Activated CD4-positive, alpha-beta T cell treated with anti-CD3 and anti-CD28 coated beads, Interleukin-2, amount 50 U/mL, for 24 hours (primary cell): ENCODE results near the gene ADAP1.

Experiments used
- DNase-seq, 2 donors: peaks; one replicate each; pipeline ENCODE4 v3.0.0-alpha.2; 2020; ENCODE audit warnings: low read depth in 1 of 2, low spot score in 1 of 2

The ADAP1 gene

DNA sequence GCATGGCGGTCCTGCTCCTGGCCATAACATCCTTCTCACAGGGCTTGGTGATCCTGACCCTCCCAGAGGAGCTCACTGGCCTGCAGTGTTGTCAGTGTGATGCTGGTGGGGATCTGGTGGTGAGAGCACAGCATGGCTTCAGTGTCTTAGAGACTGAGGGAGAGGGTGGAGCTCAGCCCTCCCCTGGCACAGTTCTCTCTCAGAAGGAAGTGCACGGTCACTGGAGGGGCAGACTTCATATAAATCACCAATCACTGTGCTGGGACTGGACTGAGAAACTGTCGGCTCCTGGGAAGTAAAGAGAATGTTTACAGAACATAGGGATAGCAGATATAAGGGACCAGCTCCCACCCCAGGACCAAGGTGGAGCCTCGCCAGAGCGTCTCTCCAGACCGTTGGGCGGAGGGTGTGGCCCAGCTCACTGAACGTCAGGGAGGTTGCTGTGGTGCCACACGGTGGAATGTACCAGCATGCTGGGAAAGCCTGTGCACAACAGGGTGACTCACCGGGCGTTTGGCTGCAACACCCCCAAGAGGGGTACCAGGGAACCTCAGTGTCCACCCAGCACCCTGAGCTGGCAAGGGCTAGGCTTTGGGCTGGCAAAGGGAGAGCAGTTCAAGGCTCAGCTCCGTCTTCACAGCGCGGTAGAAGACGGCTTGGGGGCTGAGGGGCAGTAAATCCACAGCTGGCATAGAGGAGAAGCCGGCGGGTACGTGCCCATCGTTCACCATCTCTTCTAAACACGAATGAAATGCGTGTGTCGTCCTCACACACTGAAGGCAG, 86.9 kb downstream of the ADAP1 start:
- DNase-seq = no peak

DNA sequence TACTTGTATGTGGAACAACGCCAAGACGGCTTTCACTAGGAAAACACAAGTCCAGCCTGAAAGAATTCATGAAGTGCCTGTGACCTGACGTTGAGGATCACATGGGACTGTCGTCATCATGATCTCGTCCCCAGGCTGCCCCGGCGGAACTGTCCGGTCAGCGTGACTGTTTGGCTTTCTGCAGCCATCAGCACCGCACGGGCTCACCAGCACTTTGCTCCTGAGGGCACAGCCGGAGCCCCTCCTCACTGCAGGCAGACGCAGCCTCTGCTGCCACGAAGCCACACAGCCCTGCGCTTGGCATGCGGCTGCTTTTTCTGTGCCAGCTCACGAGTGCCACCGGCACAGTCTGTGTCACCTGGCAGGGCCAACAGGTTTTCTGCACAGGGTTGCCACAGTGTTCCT, 87.5 kb downstream of the ADAP1 start:
- DNase-seq = no peak

DNA sequence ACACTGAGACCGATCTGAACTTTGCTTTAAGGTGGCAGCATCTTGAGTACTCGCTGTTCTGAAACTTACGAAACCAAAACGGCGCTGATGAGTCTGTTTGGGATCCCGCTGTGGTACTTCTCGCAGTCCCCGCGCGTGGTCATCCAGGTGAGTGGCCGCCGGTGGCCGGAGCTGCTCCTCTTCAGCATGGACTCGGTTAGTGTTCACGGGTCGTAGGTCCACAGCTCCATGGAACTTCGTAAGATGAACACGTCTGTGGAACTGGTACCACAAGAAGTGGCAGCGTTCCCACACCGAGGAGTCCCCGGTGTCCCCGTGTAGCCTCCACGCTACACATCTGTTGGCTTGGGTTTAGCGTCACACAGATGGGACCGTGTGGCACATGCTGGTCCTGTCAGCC, 88.6 kb downstream of the ADAP1 start:
- no peak for DNase-seq

DNA sequence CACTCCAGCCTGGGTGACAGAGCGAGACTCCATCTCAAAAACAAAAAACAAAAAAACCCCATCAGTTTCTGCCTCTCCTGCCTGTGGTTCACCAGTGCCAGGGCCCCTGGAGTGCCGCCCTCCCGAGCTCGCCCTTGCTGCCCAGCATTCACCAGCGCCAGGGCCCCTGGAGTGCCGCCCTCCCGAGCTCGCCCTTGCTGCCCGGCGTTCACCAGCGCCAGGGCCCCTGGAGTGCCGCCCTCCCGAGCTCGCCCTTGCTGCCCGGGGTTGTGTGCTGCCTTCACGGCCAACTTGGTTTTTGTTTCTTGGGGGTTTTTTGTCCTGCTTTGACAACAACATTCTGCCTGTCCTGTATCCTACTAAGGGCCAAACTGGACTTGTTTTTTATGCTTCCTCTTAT, 91.4 kb downstream of the ADAP1 start:
- DNase-seq = no peak

DNA sequence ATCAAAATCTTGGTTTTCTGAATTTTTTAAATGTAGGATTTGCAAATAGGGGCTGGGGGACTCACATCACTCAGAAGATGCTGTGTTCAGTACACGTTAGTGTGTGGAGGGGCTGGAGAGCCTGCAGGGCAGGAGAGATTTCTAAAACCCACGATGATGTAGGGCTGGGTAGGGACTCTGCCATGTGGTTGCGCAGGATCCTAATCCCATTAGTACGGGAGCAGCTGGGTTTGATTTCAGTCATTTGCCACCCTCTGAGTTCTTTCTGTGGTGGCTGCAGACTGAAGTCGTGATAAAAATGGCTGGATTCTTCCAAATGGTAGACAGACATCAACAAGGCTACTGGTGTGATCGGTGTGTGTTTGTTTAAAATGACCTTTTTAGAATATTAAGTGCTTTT, 92.3 kb downstream of the ADAP1 start:
- DNase-seq = no peak

DNA sequence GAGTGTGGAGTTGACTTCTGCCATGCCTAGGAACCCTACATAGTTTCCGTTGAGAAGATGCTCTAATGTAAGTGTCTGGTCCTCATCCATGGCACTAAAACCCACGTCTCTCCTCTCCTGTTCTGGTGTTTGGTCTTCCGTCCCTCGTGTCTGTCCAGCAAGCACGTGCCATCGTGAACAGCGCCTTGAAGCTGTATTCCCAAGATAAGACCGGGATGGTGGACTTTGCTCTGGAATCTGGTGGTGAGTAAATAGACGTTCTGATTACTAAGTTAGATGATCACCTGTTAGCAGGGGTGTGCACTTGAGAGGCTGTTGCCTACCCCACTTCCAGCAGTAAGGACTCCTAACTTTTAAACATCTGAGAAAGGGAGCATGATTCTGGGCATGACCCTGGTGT, 93.3 kb downstream of the ADAP1 start:
- DNase-seq = no peak

DNA sequence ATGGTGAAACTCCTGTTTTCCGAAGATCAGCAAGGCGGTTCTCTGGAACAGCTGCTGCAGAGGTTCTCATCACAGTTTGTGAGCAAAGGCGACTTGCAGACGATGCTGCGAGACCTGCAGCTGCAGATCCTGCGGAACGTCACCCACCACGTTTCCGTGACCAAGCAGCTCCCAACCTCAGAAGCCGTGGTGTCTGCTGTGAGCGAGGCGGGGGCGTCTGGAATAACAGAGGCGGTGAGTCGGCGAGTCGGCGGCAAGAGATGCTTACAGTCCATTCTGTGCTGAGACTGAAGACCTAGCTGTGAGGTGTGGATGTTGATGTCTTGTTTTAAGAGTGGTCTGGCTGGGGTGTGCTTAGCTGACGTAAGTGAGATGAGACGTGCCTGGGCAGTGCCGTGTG, 94.3 kb downstream of the ADAP1 start:
- no peak for DNase-seq

DNA sequence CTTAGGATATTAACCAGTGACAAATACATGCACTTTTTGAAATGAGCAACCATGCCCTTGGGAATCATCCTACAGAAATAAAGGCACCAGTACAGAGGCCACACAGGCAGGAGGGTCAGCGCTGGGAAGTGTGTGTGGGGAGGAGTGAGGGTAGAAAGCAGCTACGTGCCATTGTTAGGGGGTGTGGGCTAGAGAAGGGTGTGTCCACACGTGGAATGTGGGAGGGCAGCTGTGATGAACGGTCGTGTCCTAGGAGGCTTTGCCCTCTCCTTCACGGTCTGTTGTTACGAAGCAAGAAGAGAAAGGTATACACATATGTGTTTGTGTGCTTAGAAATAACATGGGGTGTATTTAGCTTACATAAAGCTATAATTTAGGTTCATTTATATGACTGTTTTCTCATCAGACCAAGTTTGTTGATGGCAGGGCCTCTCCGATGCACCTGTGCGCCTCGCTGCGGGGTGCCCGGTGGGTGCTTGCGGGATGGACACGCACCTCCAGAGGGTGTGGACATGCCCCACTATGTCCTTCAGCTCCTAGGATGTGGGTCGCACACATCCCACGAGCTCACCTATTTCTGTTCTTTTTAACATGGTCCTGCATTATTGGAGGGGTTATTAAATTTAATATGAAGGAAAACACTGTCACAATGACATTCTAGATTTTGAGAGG, 95.0 kb downstream of the ADAP1 start:
- no peak for DNase-seq

DNA sequence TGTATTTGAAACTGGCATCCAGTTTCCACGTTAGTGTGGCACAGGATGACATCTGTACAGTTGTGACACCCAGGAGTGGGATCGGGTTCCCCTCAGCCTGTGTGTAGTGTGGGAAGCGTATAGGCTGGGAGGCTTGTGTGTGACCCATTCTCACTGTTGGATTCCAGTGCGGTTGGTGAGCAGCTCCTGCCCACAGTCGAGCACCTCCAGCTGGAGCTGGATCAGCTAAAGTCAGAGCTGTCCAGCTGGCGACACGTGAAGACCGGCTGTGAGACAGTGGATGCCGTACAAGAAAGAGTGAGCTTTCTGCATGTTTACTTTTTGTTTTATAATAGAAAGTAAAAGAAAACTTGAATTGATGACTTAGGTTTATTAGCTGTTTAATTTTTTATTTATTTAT, 96.8 kb downstream of the ADAP1 start:
- DNase-seq = no peak

DNA sequence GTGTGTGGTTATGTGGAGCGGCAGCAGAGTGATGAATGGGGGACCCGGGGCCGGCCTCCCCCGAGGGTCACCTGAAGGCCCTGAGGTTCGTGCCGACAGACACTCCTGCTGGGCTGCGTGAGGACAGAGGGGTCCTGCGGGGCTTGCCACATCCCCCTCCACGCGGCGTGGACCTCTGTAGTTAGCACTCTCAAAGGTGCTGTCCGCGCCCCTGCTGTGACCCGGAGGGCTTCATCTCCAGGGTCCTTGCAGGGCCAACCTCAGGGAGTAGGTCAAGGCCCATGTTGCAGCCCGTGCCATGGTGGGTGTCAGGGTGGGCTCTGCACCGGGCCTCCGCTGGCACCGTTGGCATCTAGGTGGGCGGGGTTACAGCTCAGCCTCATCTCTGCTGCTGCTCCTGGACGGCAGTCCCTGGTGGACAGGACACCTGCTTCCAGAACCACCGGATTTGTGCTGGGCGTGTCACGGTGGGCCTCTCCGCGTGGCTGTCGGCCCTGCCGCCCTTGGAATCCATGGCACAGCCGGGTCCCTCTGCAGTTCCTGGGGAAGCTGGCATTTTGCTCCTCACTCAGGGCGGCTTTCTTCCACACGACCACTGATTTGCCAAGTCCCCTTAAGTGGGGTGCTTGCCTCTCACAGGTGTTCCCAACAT, 97.9 kb downstream of the ADAP1 start:
- DNase-seq = no peak

DNA sequence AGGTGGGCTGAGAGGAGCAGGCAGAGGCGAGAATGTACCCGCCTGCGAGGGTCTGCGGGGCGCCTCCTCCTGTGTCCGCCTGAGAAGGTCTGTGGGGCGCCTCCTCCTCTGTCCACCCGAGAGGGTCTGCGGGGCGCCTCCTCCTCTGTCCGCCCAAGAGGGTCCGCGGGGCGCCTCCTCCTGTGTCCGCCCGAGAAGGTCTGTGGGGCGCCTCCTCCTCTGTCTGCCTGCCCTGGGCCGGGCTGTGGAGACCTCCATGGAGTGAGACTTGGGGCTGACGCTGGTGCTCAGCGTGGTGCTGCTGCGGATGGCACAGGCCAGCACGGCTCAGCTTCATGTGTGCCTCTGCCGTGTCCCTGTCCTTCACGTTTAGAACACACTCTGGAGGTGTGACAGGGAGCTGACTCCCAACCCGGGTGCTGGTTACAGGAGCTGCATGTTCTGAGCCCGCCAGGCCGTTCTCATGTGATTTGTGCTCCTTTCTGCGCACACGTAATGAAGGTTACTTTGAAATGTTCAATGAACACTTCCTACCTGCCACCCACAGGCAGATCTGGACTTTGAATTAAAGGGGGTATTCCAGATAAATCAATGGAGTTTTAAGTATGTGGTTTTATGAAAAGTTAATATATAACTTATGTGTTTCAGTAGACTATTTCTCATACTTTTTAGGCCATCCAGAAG, 98.7 kb downstream of the ADAP1 start:
- no peak for DNase-seq

DNA sequence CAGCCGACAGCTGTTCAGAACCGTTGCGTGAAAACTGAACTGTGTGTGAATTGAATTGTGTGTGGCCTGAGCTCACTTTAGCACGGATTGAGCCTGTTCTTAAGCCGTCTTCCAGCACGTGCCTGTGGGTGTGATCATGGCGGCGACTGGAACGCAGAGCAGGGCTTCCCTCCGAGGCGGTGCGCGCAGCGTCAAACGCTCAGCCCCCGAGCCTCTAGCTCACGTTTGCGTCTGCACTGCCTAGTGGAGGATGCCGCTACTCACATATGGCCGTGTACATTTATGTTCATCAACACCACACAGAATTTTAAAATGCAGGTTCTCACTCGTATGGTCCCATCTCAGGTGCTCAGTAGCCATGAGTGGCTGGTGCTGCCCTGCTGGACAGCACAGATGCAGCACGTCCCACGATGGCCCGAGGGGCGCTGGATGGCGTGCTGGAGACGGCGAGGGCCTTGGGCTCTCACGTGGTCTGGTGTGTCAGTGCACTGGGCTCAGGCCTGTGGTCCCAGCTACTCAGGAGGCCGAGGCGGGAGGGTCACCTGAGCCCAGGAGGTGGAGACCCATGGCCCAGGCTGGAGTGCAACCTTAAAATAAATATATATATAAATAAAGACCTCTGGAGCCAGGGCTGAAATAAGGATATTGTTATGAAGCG, 100.2 kb downstream of the ADAP1 start:
- no peak for DNase-seq

DNA sequence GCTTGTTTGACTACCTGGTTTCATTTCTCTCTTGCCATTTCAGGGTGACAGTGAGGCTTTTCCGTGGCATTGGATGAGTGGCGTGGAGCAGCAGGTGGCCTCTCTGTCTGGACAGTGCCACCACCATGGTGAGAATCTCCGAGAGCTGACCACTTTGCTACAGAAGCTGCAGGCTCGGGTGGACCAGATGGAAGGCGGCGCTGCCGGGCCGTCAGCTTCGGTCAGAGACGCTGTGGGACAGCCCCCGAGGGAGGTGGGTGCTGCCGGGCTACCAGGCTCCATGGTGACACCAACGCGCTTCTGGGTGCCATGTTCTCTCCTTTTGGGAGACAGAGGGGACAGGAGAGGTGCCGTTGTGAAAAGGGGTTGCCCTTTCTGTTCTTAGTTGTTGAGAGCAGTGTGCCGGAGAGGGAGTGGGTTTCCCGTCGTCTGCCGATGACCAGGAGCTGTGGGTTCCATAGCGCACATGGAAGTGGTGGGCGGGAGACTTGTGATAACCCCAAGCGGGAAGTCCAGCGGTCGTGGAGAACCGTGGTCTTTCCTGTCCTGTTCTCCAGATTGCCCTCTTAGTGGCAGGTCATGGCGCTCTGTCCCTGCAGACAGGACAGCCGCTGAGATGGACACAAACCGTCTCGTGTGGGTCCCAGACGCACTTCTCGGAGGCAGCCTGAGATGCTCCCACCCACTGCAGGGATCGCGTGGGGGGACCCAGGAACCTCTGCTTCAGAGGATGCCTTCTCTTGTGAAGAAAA, 100.9 kb downstream of the ADAP1 start:
- no peak for DNase-seq

DNA sequence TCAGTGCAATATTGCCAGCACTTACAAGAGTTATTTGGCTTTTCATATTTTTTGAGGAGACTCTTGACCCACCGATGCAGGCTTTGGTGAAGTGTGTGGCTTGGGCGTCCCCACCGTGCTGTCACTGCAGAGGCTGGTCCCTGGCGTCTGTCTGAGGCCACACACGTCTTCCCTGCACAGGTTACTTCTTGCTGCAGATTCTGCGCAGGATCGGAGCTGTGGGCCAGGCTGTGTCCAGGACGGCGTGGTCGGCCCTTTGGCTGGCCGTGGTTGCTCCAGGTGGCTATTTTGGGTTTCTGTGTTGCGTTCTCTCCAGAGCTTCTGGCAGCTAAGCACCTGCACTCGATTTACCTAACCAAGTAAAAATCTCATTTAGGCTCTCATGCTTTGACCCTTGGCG, 103.3 kb downstream of the ADAP1 start:
- DNase-seq = no peak

DNA sequence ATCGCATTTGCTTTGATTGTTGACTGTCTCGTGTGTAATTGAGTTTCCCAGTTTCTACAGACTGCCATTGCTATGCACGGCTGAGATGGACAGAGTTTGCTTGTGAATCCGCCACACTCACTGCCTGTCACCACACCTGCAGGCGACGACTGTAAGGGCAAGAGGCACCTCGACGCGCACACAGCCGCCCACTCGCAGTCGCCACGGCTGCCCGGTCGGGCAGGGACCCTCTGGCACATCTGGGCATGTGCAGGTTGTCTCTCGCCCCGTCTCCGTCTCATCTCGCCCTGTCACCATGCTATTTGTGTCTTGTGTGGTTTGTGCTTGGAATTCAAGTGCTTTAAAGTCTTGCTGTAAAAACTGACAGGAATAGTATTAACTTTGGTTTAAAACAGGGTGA, 104.7 kb downstream of the ADAP1 start:
- no peak for DNase-seq

DNA sequence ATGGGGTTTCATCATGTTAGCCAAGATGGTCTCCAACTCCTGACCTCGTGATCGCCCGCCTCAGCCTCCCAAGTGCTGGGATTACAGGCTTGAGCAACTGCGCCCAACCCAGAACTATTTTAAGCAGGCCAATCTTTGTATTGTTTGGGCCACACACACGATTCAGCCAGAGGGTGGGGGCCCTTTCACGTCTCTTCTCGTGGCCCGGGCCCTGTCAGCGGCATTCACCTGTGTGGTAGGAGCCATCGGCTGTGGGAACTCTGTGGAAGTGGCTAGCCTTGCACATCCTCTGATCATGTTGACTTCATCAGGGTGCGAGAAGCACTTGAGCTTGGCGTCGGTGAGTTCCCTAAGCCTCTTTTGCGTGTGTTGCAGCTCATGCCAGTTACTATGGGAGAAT, 105.3 kb downstream of the ADAP1 start:
- DNase-seq = no peak
